Prostate gland (tissue), 2 donors: Measurements from ENCODE around the gene LANCL2. TPM values are rescaled to one million over a fixed set of nuclear protein-coding genes. Genes with fewer than 3 reads are reported as not detected.

Source experiments
- DNase-seq: peaks from one replicate; pipeline ENCODE4 v3.0.0-alpha.2; 2019; ENCODE audit warnings: low spot score
- H3K27ac ChIP-seq, 2 donors: fragments of 200-600 bp; sonication (generic); 2 replicates each; pipeline ENCODE4 v1.5.1; 2017 to 2019
- H3K27me3 ChIP-seq: fragments of 200-600 bp; sonication (generic); replicated peaks from 2 replicates; pipeline ENCODE4 v1.5.1; 2019; ENCODE audit not compliant: insufficient read depth
- H3K36me3 ChIP-seq, 2 donors: fragments of 200-600 bp; sonication (generic); 1 replicate in 1 of 2; 2 replicates in 1 of 2; pipeline versions ENCODE4 v1.5.1 to v1.8.1; 2017 to 2019
- H3K4me1 ChIP-seq: fragments of 200-600 bp; sonication (generic); replicated peaks from 2 replicates; pipeline ENCODE4 v1.5.1; 2019
- H3K4me3 ChIP-seq, 2 donors: fragments of 200-600 bp; sonication (generic); 2 replicates each; pipeline ENCODE4 v1.5.1; 2017 to 2019
- H3K9me3 ChIP-seq: fragments of 200-600 bp; sonication (generic); 2 replicates; pipeline ENCODE4 v1.5.1; 2017
- POLR2A ChIP-seq: fragments of 450-650 bp; IDR thresholded peaks from one replicate; pipeline ENCODE4 v1.6.1; 2016; ENCODE audit warnings: antibody characterized with exemption, mild to moderate bottlenecking
- POLR2AphosphoS5 ChIP-seq: sonication (generic); formaldehyde crosslinking; IDR thresholded peaks from one replicate; pipeline ENCODE4 v1.6.1; 2017; ENCODE audit warnings: antibody characterized with exemption
- WGBS: methylation state at CpG from one replicate; pipeline ENCODE4 v1.1.5; 2018; 5-methylcytosine and 5-hydroxymethylcytosine counted together
- intact Hi-C: fragments of 100-400 bp; cut with DNase I; formaldehyde crosslinking; loops from one replicate; pipeline ENCODE4 v1.14.2; 2022
- total RNA-seq, 2 donors: library from RNA; depleted of rRNA; stranded (reverse); fragments of >200 nt; gene quantifications; one replicate each; pipeline ENCODE4 v1.1.0, GENCODE V29; 2016
- TF ChIP-seq, protein P1 (sequence below), 4 experiments: fragments of 200-600 bp in 2 of 4; fragments of 450-650 bp in 2 of 4; sonication (generic) in 2 of 4; IDR thresholded peaks; 1 replicate in 3 of 4; 2 replicates in 1 of 4; pipeline ENCODE4 v1.5.1; 2016 to 2019; ENCODE audit warnings: antibody characterized with exemption in 4 of 4, mild to moderate bottlenecking in 2 of 4, moderate library complexity in 2 of 4

LANCL2 gene
- total RNA-seq, 2 donors from 2014 or later = 17.7 to 26.9 TPM

DNA sequence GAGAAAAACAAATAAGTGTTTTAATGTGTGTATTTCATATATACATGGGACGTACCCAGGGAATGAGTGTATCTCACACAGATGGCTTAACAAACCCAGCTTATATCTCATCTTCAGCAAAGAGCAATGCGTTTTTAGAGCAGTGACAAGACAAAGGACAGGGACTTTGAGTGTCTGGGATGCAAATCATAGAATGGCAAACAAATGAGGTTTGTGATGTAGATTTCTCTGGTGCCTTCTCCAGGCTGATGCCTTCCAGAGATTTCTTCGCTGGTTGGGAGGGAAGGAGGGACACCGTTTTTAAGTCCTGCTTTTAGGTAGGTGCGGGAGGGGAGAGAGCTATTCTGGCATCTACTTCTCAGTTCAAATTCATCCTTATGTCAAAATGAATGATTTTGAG, 16.6 kb downstream of the LANCL2 start:
- Histone ChIP-seq H3K4me1 (no peaks in the 10 kb centered on the region), H3K4me3 (no peak overlapping the region)
- WGBS = 94% methylated on average over 5 of the region's 5 CpGs

DNA sequence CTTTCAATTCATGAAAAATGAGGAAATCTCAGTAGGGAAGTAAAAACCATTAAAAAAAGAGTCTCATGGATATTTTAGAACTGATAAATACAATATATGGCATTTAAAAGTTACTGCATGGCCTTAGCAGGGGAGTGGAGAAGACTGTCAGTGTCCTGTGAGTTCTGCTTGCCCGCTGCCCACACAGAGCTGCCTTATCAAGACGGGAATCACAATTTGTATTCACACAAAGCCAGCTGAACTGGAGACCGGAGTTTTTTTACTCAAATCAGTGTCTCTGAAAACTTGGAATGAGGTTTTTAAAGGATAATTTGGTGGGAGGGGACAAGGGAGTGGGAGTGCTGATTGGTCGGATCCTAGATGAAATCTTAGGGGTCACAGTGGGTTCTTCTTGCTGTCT, 17.1 kb downstream of the LANCL2 start:
- intact Hi-C loops = no loop called here

More for the DNA sequence above, 16.6 kb downstream of the LANCL2 start:
- Histone ChIP-seq H3K27ac (no peak overlapping the region), H3K36me3 (no peaks in the 10 kb centered on the region), H3K27me3 (no peaks in the 10 kb centered on the region), H3K9me3 (no peaks in the 10 kb centered on the region)
- TF ChIP-seq, protein P1, sequence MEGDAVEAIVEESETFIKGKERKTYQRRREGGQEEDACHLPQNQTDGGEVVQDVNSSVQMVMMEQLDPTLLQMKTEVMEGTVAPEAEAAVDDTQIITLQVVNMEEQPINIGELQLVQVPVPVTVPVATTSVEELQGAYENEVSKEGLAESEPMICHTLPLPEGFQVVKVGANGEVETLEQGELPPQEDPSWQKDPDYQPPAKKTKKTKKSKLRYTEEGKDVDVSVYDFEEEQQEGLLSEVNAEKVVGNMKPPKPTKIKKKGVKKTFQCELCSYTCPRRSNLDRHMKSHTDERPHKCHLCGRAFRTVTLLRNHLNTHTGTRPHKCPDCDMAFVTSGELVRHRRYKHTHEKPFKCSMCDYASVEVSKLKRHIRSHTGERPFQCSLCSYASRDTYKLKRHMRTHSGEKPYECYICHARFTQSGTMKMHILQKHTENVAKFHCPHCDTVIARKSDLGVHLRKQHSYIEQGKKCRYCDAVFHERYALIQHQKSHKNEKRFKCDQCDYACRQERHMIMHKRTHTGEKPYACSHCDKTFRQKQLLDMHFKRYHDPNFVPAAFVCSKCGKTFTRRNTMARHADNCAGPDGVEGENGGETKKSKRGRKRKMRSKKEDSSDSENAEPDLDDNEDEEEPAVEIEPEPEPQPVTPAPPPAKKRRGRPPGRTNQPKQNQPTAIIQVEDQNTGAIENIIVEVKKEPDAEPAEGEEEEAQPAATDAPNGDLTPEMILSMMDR (IDR thresholded peaks at IDR 0.05) = no peak
- TF ChIP-seq POLR2AphosphoS5 (no peak), POLR2A (no peak)
- intact Hi-C loops = no loop called here
- no peak for DNase-seq

DNA sequence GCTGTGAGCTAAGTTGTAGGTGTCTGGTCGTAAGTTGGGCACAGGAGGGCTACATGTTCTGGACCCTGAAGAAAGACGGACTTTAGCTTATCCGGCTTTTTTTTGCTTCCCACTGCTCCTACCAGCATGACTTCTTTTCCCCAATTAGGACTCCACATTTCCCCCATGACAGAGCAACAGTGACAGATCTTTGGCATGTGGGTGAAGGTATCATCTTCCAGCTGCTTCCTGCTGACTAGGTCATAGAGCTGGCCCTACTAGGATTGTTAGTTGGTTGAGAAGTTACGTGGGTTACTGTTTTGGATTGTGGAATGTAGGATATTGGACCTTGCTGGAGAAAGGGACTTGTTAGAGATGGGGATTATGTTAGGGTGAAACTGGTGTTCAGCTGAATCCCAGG, 21.4 kb downstream of the LANCL2 start:
- WGBS = 98% methylated on average over 4 of the region's 4 CpGs
- DNase-seq = no peak
- Histone ChIP-seq H3K36me3 (no peaks in the 10 kb centered on the region), H3K27ac (no peak overlapping the region), H3K4me1 (no peaks in the 10 kb centered on the region), H3K4me3 (no peak overlapping the region), H3K27me3 (no peaks in the 10 kb centered on the region), H3K9me3 (no peaks in the 10 kb centered on the region)
- TF ChIP-seq POLR2A (no peak), POLR2AphosphoS5 (no peak)
- TF ChIP-seq, protein P1 (IDR thresholded peaks at IDR 0.05) = no peak
- intact Hi-C loops = no loop called here

More for the DNA sequence above, 17.1 kb downstream of the LANCL2 start:
- Histone ChIP-seq H3K27me3 (no peaks in the 10 kb centered on the region), H3K4me1 (no peaks in the 10 kb centered on the region), H3K9me3 (no peaks in the 10 kb centered on the region), H3K36me3 (no peaks in the 10 kb centered on the region), H3K27ac (no peak overlapping the region), H3K4me3 (no peak overlapping the region)
- 89% methylated on average over 4 of the region's 4 CpGs for WGBS
- DNase-seq = no peak
- TF ChIP-seq, protein P1 (IDR thresholded peaks at IDR 0.05) = no peak
- TF ChIP-seq POLR2AphosphoS5 (no peak), POLR2A (no peak)

DNA sequence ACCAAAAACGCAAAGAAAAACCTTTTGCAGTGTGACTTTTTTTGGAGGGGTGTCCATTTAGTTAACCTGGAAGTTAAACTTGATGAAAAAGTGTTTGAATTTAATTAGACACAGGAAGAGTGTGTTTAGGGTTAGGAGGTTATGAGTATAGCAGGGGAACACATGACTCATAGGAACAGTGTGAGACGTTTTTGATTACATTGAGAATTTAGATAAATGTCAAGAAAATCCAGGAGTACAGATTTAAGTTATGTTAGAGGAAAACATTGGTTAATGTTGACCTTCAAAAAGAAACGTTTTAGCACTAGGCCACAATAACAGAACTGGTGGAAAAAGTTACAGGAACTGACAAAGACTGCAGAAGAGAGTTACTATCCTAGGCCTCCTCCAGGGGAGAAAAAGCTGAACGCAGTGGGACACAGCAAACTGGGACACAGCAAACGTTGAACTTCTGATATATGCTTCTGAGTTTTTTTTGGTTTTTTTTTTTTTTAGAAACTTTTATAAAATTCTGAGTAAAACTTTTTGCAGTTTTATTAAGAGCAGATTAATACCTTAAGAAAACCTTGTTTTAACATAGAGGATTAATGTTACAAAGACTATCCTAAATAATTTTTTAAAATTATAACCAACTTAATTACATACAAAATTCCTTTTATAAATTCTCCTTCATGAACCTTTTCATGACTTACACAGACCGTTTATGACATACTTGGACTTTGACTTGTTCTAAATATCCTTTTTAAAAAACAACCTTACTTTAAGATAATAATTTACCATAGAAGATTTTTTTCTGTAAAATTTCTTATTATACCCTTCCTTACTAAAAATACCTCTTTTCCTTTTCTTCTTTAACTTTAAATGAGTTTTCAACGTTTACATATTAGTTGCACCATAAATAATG, 22.2 kb downstream of the LANCL2 start:
- intact Hi-C loops = no loop called here
- no peak for DNase-seq
- Histone ChIP-seq H3K4me3 (no peak overlapping the region), H3K9me3 (no peaks in the 10 kb centered on the region), H3K27ac (no peak overlapping the region), H3K36me3 (no peaks in the 10 kb centered on the region), H3K27me3 (no peaks in the 10 kb centered on the region), H3K4me1 (no peaks in the 10 kb centered on the region)
- TF ChIP-seq POLR2A (no peak), POLR2AphosphoS5 (no peak)
- TF ChIP-seq, protein P1 (IDR thresholded peaks at IDR 0.05) = no peak
- 93% methylated on average over 7 of the region's 7 CpGs for WGBS
